UCSD-AML1 (cell line): ENCODE measurements around the gene TMEM86A.

Experiments
- DNase-seq: peaks from one replicate; lab custom pipeline; 2025; ENCODE audit not compliant: unreplicated experiment; lab: John Stamatoyannopoulos, UW

Gene TMEM86A

GRCh38 chr11:18754308-18754707 is 55.7 kb downstream of the TMEM86A start:
- DNase-seq, result no peak
